Ramos (cell line): ENCODE measurements around the gene TESK1.
"Not testable (repeated sequence)": the region's sequence is repeated elsewhere in the genome, so short reads cannot be mapped to it uniquely, and the experiment has no call there.

ENCODE experiments used
- in situ Hi-C: fragments of 300-500 bp; cut with MboI; formaldehyde crosslinking; loops from one replicate; pipeline ENCODE4 v1.14.3; 2022; ENCODE audit warnings: low sequenced_read_pairs; ENCODE audit not compliant: unreplicated experiment

Gene TESK1

DNA sequence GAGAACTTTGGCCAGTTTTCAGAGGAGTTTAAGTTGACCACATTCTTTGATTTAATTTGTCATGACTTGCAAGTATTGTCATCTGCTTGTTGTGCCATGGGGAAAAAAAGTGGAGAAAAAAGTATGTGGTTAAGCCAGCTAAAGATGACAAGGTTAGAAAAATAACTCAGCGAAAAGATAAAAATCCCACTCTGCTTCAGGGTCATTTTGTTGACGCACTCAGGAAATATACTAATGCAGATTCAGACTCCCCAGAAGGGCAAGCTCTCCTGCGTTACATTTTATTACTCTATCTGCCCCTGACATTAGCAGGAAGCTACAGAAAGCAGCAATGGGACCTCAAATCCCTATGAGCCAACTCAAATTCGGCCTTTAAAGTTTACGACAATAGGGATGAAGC is 27.6 kb upstream of the TESK1 start:
- in situ Hi-C loops = no loop called here

DNA sequence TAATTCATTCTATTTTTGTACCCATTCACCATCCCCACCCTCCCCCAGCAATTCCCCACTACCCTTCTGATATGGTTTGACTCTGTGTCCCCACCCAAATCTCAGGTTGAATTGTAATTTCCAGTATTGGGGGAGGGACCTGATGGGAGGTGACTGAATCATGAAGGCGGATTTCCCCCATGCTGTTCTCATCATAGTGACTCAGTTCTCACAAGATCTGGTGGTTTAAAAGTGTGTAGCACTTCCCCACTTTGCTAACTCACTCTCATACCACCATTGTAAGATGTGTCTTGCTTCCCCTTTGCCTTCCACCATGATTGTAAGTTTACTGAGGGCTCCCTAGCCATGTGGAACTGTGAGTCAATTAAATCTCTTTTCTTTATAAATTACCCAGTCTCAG is 25.9 kb upstream of the TESK1 start:
- in situ Hi-C loops = no loop called here

DNA sequence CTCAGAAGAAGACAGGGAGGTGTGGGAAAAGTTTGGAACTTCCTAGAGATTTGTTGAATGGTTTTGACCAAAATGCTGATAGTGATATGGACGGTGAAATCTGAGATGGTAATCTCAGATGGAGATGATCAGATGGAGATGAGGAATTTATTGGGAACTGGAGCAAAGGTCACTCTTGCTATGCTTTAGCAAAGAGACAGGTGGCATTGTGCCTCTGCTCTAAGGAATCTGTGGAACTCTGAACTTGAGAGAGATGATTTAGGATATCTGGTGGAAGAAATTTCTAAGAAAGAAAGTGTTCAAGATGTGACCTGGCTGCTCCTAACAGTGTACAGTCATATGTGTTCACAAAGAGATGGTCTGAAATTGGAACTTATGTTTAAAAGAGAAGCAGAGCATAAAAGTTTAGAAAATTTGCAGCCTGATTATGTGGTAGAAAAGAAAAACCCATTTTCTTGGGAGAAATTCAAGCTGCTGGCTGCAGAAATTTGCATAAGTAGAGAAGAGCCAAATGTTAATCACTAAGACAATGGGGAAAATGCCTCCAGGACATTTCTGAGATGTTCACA is 25.3 kb upstream of the TESK1 start:
- in situ Hi-C loops = not testable (repeated sequence)

DNA sequence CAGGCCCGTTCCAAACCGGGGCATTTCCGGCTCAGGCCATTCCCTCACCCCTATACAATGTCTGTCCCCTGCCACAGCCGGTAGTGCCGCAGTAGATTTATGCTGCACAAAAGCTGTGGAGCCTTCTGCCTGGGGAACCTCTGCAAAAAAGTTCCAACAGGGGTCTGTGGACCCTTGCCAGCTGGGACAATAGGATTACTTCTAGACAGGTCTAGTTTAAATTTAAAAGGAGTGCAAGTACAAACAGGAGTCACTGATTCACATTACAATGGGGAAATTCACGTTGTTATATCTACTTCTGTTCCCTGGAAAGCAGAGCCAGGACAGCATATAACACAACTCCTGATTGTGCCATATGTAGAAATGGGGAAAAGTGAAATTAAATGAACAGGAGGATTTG is 21.5 kb upstream of the TESK1 start:
- in situ Hi-C loops = not testable (repeated sequence)

DNA sequence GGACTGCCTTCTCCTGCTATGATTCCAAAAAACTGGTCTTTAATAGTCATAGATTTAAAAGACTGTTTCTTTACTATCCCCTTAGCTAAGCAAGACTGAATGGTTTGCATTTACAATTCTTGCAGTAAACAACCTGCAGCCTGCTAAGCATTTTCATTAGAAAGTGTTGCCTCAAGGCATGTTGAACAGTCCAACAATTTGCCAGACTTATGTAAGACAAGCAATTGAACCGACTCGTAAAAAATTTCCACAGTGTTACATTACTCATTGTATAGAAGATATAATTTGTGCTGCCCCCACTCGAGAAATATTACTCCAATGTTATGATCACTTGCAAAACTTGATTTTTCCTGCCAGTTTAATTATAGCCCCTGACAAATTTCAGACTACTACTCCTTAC is 20.4 kb upstream of the TESK1 start:
- in situ Hi-C loops = not testable (repeated sequence)

DNA sequence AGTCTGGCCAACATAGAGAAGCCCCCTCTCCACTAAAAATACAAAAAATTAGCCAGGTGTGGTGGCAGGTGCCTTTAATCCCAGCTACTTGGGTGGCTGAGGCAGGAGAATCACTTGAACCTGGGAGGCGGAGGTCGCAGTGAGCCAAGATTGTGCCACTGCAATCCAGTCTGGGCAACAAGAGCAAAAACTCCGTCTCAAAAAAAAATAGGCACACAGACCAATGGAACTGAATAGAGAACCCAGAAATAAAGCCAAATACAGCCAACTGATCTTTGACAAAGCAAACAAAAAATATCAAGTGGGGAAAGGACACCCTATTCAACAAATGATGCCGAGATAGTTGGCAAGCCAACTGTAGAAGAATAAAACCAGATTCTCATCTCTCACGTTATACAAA is 16.6 kb upstream of the TESK1 start:
- in situ Hi-C loops = not testable (repeated sequence)

DNA sequence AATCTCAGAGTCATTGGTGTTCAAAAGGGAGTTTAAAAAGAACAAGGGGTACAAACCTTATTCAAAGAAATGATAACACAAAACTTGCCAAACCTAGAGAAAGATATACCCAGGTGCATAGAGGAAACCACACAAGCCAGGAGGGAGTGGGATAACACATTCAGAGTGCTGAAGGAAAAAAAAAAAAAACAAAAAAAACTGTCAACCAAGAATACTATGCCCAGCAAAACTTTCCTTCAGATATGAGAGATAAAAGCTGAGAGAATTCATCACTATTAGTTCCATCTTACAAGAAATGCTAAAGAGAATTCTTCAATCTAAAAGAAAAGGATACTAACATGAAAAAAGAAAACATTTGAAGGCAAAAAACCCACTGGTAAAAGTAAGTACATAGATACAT is 11.5 kb upstream of the TESK1 start:
- in situ Hi-C loops = no loop called here

DNA sequence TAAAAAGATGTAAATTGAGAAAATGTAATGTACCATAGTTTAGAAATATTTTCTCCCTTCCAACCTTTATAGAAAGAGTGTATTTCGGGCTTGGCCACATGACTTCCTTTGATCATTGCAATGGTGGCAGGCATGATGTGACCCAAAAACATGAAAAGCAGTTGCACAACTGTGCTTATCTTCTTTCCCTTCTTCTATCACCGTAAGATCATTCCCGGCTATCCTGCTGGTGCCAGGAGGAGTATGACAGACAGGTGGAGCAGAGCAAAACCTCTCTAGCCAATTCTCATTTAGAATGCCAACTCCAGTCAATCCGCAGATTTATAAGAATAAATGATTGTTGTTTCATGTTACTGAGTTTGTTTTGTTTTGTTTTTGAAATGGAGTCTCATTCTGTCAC is 10.6 kb upstream of the TESK1 start:
- in situ Hi-C loops = no loop called here

DNA sequence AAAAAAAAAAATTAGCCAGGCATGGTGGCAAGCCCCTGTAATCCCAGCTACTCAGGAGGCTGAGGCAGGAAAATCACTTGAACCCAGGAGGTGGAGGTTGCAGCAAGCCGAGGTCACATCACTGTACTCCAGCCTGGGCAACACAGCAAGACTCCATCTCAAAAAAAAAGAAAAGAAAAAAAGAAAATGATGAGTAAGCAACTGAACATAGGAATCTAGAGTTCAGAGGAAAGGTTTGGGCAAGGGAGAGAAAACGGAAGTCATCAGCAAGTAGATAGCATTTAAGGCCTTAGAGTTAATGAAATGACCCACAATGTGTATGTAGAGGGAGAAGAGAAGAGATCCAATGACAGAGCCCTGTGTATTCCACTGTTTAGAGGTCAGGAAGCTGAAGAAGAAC is 8.2 kb upstream of the TESK1 start:
- in situ Hi-C loops = not testable (repeated sequence)

DNA sequence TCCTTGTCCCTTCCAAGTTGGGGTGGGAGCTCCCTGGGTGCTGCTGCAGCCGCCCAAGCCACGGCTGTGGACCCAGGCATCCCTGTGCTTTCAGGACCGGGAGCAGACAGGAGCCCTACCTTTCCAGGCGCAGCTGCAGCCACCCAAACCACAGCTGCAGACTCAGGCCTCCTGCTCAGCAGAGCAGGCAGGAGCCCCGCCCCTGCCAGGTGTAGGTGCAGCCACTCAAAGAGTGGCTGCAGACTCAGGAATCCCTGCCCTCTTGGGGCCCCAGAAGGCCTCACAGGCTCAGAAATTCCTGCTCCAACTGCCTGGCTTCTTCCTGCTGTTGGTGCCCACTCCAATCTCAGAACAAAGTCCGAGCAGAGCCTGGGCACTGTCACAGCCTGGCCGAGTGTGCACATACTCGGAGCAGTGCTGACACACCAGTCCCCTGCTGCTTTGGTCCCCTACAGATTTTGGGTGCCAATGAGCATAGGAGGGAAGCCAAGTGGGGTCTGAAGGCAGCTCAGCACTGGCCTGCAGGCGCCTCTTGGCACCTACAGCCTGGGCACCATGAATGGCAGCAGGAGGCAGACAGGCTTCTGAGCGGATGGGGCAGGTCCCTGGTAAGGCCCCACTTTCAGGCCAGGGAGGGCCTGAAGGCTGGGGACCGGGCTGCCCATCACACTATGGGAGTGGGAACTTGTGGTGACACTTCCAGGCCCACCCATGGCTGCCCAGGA is 6.0 kb upstream of the TESK1 start:
- in situ Hi-C loops = no loop called here

DNA sequence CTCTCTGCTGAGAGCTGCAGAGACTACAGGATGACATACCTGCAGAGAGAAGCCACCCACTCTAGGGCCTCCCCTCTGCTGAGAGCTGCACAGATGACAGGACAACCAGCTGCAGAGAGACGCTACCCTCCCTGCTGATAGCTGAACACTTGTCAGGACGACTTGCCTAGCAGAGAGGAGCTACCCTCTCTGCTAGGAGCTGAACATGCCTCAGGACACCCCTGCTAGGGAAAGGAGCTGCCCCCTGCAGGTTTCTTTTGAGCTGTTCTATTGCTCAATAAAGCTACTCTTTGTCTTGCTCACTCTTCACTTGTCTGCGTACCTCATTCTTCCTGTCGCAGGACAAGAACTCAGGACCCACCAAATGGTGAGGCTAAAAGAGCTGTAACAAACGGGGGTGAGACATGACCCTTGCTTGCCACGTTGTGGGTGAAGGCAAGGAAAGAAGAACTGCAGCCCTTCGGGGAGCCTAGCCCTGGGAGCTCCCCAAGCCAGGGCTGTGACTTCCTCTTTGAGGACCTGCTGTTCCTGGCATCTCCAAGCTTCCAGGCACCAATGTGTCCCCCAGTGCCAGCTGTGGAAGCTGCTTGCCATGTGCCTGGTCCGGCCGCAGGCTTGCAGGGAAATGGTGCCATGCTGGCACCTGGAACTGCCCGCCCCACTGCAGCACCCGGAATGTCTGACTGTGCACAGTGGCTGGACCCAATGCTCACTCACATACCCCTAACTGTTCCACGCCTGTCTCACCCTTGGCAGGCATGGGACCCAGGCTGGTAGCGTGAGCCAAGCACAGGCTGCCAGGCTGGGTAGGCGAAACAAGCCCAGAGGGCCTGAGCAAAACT is 5.1 kb upstream of the TESK1 start:
- in situ Hi-C loops = loop anchor here (10.0 kb wide), 2 partner anchors 55 to 125 kb away; partner anchors contain the start of genes CCDC107, RMRP and SIT1

DNA sequence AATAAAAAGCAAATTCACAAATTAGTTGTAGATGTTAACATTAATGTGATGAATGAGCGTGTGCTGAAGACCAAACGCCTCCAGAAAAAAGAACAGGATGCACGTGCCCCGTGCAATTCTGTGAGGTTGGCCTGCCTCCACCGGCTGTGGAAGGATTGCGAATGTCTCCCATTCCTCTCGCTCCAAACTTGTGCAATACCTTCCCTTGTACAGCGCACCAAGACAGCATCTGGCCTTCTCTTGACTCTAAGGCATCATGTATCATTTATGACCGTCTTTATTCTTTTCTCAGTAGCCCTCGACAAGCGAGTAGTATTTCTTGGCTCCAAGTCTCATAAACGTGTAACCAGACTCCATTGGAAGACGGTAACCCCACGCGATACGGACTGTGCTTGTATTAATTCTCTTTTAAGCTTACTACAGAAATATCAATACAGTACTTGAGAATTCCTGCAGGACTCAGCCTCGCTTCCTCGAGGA is 1.5 kb upstream of the TESK1 start:
- in situ Hi-C loops = loop anchor here (10.0 kb wide), 2 partner anchors 51 to 121 kb away; partner anchors contain the start of genes CCDC107, RMRP and SIT1

DNA sequence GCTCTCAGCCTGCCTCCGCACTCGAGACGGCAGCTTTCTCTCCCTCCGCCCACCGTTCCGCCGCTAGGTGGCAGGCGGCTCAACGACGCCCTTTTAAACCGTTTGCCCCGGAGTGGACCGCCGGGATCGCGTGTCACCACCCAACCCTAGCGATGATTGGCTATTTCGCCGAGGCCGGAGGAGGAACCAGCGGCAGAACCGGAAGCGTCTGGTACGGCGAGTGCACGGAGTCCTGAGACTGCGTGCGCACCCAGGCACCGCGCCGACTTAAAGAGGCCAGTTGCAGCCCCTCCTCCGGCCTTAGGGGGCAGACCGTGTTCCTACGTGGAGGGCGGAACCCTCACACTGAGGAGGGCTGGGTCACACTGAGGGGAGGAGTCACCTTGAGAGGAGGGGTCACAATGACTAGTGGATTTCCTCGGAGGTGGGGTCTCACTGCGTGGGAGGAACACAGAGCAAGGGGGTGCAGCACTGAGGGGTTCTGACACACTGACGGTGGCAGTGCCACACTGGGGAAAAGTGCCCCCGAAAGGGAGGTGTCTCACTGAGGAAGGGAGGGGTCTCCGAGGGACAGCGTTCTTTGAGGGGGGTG is 980 bp upstream of the TESK1 start:
- in situ Hi-C loops = loop anchor here (10.0 kb wide), 2 partner anchors 51 to 121 kb away; partner anchors contain the start of genes CCDC107, RMRP and SIT1

DNA sequence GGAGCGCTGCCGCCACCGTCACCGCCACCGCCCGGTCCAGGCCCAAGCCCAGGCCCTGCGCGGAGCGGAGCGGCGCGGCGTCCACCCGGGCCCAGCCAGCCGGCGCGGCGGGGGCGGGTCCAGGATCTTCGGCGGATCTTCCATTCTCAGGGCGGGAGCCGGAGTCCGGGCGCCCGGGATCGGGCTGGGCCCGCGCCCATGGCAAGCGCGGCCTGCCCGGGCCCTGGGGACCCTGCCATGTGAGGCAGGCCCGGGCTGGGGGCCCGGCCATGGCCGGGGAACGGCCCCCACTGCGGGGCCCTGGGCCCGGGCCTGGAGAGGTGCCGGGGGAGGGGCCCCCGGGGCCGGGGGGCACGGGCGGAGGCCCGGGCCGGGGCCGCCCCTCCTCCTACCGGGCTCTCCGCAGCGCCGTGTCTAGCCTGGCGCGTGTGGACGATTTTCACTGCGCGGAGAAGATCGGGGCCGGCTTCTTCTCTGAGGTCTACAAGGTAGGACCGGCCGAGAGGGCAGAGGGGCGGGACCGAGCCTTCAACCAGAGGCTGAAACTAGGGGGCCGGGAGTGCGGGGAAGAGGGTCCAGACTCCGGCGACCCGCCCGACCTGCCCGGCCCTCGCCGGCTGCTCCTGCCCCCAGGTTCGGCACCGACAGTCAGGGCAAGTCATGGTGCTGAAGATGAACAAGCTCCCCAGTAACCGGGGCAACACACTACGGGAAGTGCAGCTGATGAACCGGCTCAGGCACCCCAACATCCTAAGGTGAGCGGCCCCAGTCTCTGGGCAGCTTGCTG is 482 bp downstream of the TESK1 start:
- in situ Hi-C loops = loop anchor here (10.0 kb wide), 2 partner anchors 49 to 119 kb away; partner anchors contain the start of genes CCDC107, RMRP and SIT1

DNA sequence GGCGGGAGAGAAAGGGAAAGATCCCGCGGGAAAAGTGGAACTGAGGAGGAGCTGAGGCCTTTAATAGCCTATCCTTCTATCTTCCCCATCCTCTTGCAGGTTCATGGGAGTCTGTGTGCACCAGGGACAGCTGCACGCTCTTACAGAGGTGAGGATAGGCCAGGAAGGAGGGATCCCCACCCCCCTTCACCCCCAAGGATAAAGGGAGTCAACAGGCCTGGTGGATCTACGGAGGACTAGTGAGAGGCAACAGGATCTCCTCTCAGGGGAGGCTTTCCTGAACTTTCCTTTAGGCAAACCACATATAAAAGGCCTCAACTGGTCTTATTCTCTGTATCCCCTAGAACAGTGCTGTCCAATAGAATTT is 1.1 kb downstream of the TESK1 start:
- in situ Hi-C loops = loop anchor here (10.0 kb wide), 2 partner anchors 49 to 119 kb away; partner anchors contain the start of genes CCDC107, RMRP and SIT1

DNA sequence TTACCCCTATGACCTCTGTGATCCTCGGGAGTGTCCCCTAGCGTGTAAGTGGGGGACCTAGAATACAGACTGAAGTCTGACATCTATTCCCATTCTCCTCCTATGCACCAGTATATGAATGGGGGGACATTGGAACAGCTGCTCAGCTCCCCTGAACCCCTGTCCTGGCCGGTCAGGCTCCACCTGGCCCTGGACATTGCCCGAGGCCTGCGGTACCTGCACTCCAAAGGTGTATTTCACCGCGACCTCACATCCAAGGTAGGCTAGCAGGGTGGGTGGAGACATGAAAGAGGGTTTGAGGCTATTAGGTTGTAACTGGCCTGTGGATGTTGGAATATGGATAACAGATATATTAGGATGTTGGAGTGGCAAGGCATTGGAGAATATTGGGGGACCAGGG is 1.7 kb downstream of the TESK1 start:
- in situ Hi-C loops = loop anchor here (10.0 kb wide), 2 partner anchors 48 to 118 kb away; partner anchors contain the start of genes CCDC107, RMRP and SIT1

DNA sequence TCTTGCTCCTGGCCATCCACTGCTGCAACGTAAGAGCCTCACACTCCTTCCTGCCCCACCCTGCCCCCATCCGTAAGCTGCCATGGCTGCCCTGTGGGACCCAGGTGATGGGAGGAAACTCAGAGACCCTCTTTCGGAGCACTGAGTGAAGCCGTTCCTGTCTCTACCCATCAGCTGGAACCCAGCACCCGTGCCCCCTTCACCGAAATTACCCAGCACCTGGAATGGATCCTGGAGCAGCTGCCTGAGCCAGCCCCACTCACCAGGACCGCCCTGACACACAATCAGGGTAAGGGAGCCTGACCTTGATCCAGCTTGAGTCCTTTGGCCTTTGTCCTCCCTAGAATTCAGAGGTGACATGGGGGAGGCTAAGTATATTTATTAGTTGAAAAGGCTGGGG is 3.2 kb downstream of the TESK1 start:
- in situ Hi-C loops = loop anchor here (10.0 kb wide), 2 partner anchors 47 to 117 kb away; partner anchors contain the start of genes CCDC107, RMRP and SIT1

DNA sequence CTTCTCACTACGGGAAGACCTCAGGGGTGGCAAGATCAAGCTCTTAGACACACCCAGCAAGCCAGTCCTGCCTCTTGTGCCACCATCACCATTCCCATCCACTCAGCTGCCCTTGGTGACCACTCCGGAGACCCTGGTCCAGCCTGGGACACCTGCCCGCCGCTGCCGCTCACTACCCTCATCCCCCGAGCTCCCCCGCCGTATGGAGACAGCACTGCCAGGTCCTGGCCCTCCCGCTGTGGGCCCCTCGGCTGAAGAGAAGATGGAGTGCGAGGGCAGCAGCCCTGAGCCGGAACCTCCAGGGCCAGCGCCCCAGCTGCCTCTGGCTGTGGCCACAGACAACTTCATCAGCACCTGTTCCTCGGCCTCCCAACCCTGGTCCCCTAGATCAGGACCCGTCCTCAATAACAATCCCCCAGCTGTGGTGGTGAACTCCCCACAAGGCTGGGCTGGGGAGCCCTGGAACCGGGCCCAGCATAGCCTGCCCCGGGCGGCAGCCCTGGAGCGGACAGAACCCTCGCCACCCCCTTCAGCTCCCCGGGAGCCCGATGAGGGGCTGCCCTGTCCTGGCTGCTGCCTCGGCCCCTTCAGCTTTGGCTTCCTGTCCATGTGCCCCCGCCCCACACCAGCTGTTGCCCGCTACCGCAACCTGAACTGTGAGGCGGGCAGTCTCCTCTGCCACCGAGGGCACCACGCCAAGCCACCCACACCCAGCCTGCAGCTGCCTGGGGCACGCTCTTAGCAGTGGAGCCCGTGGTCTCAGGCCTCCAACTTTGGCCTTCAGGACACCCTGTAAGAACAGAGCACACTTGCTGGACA is 4.1 kb downstream of the TESK1 start:
- in situ Hi-C loops = loop anchor here (10.0 kb wide), 2 partner anchors 46 to 116 kb away; partner anchors contain the start of genes CCDC107, RMRP and SIT1
